CD4-positive, alpha-beta T cell treated with Interleukin-21 for 1 hour (primary cell): ENCODE measurements around the gene MPEG1.

Experiments used
- DNase-seq: peaks from one replicate; pipeline ENCODE4 v3.0.0-alpha.2; 2020

Gene MPEG1

DNA sequence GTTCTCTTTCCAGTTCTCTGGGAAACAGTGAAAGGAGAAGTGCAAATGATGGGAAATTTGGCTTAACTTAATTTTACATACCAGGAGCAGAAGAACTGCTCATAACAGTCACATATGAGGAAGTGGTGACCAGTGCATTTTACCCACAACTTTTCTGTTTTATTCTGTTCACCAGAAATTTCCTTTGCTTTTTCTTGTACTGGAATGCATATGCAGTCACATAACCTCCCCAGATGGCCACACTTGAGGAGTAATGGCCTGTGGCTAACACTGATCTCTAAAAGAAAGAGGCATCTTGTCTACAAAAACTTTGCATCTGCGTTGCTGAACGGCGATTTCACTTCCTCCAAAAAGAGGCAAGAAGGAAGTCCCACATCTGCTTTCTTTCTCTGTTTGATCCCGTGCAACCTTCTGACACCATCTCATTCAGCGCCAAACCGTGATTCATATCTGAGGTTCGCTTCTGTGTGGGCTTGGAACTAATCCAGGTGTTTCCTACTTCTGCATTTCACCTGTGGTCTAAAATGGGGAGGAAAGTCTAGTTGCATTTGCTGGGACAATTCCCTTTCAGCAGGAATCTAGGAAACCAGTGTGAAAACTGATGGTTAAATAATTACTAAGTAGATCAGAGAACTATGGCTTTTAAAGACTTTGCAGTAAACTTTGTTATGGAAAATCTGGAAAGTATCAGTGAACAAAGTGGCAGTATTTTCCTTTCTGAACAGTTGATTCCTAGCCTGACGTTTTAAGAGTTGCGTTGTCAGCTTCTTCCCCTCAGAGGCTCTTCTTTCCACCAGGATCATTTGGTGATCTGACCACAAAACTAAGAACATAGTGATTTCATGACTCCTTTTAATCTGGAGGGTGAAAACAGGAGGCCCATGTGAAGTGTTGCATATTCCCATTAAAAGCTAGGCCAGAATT is 4.2 kb upstream of the MPEG1 start:
- DNase-seq = peak; percentile 39

DNA sequence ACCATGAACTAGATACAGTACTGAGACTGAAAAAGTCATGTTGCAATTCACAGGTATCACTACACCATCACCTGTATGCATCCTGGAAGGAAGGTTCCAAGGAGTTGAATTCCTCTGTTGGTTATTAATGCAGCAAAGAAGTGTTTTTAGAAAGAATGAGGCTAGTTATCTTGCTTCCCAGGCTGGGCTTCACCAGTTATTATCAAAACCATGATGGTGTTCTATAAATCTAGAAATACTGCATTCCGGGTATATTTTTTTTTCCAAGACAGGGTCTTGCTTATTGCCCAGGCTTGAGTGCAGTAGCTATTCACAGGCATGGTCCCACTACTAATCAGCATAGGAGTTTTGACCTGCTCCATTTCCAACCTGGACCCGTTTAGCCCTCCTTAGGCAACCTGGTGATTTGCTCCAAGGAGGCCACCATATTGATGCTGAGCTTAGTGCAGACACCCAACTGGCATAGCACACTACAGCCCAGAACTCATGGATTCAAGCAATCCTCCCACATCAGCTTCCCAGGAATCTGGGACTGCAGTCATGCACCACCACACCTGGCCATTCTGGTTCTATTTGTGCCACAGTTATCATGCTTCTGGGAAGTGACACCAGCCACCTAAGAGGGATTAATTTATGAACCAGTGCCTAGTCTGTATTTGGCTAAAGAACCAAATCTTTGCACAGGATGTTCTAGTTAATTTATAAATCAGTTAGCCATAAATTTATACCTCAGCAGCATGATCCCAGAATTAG is 1.6 kb upstream of the MPEG1 start:
- no peak for DNase-seq

DNA sequence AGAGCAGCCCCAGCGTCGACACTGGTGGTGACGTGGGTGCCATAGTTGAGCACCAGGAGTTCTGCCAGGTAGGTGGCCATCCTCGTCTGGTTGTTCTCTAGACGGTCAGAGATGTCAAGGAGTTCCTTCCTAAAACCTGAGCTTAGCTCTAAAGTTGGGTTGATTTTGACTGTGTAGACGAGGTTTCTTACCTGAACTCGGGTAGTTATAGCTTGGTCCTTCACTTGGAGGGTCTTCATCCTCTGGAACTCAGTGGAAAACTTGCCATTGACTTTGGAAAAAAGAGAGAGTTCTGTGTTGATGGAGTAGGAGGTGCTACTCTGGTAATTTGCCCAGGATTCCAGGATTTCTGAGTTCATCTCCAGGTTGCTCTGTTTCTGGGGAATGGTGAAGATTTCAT is 505 bp downstream of the MPEG1 start:
- DNase-seq = no peak

DNA sequence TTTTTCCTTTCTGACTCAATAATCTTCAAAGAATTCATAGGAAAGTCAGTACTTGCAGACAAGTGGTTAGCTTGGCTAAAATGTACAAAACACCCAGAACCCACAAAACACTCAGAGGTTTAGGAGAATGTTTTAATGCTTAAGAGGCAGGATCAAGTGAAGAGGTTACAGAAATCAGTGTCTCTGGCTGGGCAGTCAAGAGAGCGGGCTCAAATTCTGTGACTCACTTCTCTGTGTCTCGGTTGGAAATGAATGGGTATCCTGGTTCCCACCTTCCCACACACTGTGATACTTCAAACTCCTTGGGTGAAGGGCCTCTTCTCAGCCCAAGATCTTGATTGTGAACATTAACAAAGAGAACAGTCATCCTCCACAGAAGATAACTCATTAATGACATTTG is 3.8 kb downstream of the MPEG1 start:
- DNase-seq = no peak

DNA sequence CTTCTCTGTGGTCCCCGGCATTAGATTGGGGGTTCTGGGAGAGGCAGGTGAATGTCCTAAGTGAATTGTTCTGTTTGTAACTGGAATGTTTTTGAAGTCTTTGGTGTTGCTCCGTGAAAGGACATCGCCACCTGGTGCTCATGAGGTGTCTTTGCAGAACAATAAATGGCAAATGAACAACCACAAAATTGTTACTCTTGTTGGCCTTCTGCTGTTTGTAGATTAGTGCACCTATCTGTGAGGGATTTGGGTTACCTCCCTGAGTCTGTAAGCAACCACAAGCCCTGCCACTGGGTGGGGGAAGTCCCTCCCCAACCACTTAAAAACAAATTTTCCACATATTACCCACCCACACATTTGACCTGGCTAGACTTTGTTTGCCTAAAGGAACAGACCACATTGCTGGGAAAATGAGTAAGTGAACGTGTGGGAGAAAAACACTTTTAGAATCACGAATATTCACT is 4.7 kb downstream of the MPEG1 start:
- peak; percentile 59 for DNase-seq

DNA sequence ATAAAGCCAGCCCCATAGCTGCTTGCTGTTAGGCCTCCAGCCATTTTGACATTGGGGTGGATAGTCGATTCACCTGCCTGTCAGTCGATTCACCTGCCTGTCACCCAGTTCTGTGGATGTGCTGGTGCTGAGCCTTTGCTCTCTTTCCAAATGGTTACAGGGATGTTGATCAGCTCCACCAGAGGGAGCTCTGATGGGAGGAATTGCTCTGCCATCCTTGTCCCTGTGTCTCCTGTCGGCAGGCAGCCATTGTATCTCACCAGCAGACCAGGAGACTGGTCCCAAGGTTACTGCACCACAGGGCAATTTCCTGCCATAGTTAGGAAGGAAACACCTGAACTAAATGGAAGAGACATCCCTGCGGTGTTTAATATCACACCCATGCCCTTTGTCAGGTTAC is 6.1 kb downstream of the MPEG1 start:
- DNase-seq = peak; percentile 22

DNA sequence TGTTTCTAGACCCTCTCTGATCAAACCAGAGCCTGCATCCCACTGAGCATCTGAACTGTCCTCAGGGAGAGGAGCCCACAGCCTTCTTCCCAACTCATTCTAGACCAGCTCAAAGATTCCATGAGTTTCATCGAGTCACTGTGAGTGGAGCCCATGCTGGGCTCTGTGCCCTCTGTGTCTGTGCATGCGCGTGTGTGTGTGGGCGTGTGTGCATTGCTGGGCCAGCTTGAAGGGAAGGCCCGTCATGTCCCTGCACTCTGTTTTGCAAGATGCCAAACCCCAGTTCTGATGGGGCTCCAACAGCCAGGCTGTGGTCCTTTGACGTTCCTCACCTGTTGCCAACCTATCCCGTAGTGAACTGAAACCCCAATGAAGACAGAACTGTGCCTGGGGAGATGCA is 7.1 kb downstream of the MPEG1 start:
- no peak for DNase-seq

DNA sequence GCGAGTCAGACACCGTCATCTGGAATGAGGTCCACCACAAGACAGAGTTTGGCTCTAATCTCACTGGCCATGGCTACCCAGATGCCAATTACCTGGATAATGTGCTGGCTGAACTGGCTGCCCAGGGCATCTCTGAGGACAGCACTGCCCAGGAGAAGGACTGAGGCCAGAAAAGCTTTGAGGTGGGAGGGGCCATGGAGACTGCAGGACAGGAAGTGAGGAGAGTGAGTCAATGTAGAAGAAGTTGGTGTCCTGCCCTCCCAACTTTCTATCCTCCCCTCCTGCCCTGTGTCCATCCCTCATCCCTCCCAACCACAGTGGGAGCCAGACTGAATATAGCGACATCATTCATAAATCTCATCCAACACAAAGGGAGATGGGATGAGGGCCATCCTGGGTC is 8.0 kb downstream of the MPEG1 start:
- no peak for DNase-seq

DNA sequence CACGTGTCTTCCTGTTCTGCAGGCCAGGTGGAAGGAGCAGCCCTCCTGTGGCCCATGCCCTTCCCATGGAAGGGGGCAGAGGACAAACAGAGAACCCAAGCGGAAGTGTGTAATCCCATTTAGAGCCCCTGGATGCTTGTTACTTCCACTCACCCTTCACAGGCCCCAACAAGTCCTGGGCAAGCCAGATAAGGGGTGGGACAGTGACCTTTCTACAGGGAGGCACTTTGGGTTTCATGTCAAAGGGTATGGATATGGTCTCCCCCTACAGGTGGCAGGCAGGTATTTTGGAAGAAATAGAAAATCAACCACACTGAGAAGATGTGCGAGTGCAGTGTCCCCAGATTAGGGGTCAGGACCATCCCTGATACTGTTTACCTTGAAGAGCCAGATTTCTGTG is 11.4 kb downstream of the MPEG1 start:
- DNase-seq = no peak

DNA sequence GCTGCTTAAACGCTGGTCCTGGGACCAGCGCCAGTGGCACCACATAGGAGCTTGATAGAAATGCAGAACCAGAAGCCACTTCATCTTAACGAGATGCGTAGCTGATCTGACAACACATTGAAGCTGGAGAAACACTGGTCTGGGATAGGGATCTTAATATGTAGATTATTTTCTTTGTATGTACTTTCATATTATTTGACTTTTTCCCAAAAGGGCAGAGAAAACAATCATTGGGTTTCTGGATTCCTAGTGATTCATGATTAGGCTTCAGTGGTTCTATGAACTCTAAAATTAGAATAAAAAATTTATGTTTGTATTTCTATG is 12.3 kb downstream of the MPEG1 start:
- no peak for DNase-seq

DNA sequence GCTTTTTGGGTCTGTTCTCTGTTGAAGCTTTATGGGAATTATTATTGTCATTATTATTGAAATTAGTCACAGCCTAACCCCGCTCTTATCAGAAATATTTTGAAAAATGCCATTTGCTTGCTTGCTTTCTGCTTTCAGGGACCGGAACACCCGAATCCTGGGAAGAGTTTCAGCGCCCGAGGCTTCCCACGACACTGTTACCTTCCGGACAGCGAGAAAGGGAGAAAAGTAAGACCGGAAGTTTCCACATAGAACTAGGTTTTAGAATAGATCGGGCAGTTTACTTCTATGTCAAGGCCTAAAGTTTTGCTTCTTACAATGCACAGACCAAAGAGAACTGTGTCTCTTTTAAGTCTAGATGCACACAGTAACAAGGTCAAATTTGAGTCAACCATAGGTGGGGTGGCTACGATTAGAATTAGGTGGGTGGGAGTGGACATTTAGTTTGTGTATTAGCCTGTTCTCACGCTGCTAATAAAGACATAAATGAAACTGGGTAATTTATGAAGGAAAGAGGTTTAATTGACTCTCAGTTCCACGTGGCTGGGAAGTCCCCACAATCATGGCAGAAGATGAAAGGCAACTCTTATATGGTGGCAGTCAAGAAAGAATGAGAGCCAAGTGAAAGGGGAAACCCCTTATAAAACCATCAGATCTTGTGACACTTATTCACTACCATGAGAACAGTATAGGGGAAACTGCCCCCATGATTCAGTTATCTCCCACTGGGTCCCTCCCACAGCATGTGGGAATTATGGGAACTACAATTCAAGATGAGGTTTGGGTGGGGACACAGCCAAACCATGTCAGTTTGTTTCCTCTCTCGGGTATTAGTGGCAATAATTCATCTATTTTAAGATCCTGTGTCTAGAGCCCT is 12.9 kb downstream of the MPEG1 start:
- peak; percentile 16 for DNase-seq

DNA sequence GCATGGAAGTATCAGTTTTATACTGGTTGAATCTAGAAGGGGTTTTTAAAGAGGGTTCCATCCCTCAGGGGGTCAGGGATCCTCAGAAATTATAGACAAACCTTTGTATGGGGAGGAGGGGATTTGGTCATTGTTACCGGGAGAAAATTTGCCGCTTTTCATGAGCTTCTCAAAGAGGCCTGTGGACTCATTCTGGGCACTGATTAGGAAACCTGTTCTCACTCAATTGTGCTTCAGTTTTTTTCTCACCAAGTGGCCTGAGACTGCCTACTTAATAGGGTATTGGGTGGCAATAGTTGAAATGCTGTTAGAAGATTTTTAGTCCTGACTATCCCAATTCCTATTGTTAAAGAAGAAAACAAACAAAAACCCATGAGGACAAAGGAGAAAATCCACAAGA is 14.0 kb downstream of the MPEG1 start:
- no peak for DNase-seq

DNA sequence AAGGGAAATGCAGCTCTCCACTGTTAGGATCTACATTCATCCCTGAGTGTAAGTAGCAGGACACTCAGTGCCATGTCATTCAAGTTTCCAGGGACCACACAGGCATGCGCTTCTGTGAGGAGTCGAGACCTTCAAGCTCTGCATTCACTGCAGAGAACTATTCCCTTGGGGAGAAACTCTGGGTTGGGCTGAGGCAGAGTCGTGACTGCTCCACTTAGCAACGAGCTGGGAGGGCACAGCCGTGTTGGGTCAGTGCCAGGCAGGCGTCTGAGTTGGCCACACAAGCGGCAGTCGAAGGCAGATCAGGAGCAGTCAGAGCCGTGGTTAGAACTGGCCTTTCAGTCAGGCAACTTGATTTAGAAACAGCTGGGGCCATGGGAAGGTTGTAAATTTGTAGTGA is 14.7 kb downstream of the MPEG1 start:
- DNase-seq = no peak

DNA sequence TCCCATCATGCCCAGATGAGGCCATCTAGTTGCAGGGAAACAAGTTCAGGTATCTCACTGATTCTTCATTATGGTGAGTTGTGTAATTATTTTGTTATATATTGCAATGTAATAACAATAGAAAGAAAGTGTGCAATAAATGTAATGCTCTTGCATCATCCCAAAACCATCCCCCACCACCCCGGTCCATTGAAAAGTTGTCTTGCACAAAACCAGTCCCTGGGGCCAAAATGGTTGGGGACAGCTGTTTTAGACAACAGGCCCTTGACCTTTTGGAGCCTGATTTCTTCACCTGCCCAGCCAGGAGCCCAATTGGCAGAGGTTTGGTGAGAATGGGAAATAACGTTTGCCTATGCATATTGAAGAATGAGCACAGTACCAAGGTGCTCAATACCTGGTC is 15.9 kb downstream of the MPEG1 start:
- no peak for DNase-seq

DNA sequence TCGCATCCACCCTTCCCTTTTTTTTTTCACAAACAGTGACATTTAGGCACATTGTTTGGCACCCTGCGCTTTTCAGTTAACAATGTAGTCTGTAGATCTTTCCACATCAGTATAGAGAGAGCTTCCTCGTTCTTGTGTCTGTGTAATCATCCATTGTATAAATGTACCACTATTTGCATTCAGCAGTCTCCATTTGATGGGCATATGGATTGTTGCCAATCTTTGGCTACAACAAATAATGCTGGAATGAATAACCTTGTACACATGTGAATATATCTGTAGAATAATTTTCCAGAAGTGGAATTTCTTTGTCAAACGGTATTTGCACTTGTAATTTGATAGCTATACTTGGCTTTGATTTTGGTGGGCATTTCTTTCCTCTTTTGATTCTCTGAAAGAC is 17.1 kb downstream of the MPEG1 start:
- no peak for DNase-seq

DNA sequence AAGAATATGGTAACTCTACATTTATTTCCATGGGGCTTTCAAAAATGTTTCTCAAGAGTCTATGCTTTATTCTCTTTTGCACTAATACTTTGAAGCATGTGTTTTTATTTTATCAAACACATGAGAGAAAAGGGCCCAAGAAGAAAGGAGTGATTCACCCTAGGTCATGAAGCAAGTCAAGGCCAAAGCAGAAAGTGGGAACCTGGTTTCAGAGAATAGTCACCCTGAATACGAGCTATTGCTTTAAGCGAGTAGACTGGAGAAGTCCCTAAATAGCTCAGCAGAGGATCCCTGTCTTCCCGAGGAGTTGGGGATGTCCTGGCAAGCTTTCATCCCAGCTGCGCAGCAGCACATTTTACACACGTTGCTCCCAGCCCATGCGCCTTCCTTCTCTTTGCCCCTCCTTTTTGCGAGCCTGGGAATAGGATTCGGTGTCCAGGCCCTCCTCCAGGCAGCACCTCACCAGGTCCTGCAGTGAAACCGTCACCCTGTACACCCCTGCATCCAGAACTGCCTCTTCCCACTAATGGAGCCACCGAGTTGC is 19.1 kb downstream of the MPEG1 start:
- no peak for DNase-seq

DNA sequence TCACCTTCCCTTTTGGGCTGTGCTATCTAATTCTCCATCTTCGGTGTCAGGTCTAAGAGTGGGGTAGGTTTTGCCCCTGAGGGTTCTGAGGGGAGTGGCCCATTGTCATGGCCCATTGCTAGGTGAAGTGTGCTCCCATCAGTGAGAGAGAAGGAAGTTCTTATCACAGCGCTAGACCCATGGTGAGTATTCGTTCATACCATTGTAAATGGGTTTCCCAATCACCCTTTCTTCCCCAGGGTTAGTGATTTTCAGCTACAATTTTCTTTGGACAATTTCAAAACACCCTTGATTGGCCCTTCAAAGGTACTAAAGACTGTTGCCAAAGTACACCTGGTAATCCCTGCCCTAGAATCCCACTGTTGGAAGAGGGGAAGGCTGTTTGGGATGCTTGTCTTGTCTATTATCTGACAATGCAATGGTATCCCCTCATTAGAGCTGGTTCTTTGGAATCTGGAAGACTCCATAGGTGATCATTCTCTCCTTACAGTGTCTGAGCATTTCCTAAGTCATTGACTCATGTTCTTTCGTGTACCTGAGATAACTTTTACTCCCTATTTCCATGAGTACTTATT is 20.2 kb downstream of the MPEG1 start:
- DNase-seq = no peak

DNA sequence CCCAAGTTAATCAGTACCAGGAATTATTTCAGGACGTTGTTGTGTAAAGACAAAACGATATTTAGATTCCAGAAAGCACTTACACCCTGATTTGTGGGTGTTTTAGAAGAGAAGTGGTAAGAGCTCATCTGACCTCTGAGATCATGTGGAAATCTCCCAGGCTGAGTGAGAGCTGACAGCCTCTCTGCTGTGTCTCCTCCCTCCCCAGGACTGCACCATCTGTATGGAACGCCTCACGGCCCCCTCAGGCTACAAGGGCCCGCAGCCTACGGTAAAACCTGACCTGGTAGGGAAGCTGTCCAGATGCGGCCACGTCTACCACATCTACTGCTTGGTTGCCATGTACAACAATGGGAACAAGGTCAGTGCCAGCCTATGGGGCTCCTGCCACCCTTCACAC is 20.8 kb downstream of the MPEG1 start:
- no peak for DNase-seq

DNA sequence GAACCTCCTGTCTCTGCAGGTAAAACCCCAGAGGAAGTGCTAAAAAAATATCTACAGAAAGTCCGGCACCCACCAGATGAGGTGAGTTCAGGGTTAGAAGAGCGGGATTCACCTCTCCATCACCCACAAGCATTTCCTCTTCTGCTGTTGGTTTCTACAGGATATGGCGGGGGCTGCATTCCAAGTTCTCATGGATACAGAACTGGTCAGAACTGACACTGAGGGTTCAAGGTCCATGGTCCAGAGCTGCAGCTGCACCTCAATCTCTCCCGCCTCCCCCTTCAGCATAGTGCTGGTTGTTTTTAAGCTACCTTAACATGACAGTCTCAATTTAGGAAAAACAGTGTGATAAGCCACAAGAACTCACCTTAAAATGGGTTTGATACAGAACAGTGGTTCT is 21.6 kb downstream of the MPEG1 start:
- DNase-seq = no peak

DNA sequence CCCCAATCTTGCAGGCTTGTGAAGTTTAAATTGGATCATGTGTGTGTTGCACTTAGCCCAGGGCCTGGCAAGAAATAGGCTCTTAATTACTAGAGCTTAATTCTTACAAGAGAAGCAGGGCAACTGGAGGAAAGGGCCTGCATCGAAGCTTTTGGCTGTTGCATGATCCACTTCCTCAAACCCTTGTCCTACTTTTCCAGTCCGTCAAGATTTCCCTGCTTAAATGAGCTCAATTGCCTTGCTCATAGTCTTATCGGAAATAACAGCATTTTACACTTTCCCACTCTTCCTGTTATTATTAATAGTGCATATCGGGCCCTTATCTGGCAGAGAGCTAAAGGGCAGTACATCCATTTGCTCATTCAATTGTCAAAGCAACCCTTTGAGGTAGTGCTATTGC is 22.7 kb downstream of the MPEG1 start:
- DNase-seq = no peak

DNA sequence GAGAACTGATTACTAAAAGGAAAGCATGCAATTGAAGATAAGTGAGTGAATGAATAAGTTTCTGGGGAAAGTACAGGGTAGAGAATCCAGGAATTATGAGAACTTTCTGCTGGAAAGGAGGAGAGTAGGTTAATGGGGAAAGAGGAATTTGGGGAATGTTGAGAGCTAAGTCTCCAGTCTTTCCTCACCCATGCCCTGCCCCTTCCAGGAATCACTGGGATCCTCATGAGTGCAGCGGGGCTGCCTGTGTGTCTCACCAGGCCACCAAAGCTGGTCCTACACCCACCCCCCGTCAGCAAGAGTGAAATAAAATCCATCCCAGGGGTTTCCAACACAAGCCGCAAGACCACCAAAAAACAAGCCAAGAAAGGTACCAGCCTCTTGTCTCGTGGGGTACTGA is 23.8 kb downstream of the MPEG1 start:
- DNase-seq = no peak

DNA sequence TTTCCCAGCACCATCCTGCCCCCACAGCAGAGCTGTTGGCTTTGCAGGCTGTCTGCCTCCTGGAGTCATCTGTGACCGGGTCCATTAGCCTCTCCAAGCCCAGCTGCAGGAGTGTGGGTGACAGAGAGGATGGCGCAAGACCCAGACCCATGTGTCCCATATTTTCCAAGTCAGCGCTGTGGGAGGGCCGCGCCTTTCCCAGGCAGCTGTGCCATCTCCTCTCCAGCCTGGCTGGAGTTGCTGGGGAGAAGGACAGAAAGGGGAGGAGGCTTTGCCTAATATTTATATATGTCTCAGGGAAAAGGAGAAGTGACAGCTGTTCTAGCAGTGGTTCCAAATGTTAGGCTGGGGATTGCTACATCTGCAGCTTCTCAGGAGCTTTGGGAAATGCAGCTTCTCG is 25.1 kb downstream of the MPEG1 start:
- DNase-seq = no peak

DNA sequence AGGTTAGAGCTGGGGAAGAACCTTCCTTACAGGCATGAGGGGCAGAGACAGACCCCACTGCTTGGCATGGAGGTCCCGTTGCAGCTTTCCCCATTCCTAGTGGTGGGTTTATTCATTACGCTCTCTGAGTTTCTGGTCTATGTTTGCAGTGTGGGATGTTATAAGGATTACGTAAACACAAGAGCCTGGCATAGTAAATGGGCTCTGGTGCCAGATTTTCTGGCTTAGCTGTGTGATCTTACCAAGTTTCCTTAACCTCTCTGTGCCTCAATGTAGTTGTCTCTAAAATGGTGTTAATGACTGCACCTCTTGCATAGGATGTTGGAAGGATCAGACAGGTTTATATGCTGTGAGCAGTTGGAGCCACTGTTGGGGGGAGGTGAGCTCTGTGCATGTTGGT is 25.7 kb downstream of the MPEG1 start:
- DNase-seq = no peak
